Renal pelvis (tissue), 4 donors: ENCODE results near the gene SPATA2L. TPM values are rescaled to one million over a fixed set of nuclear protein-coding genes. Genes with fewer than 3 reads are reported as not detected.
"Not testable (repeated sequence)": the region's sequence is repeated elsewhere in the genome, so short reads cannot be mapped to it uniquely, and the experiment has no call there.

Source experiments
- DNase-seq: peaks from one replicate; pipeline ENCODE4 v3.0.0-alpha.2; 2013
- polyA plus RNA-seq, 3 donors: library from polyadenylated mRNA; unstranded; fragments of 120-200 nt; gene quantifications; one replicate each; pipeline ENCODE4 v1.2.1, GENCODE V29; 2013; ENCODE audit not compliant: insufficient read length in 3 of 3

The SPATA2L gene
- polyA plus RNA-seq, 3 donors: 7.5 to 9.0 (median 9.0) TPM

GRCh38 chr16:89691986-89692569 lies 9.4 kb downstream of the SPATA2L start:
- DNase-seq: no peak

DNA sequence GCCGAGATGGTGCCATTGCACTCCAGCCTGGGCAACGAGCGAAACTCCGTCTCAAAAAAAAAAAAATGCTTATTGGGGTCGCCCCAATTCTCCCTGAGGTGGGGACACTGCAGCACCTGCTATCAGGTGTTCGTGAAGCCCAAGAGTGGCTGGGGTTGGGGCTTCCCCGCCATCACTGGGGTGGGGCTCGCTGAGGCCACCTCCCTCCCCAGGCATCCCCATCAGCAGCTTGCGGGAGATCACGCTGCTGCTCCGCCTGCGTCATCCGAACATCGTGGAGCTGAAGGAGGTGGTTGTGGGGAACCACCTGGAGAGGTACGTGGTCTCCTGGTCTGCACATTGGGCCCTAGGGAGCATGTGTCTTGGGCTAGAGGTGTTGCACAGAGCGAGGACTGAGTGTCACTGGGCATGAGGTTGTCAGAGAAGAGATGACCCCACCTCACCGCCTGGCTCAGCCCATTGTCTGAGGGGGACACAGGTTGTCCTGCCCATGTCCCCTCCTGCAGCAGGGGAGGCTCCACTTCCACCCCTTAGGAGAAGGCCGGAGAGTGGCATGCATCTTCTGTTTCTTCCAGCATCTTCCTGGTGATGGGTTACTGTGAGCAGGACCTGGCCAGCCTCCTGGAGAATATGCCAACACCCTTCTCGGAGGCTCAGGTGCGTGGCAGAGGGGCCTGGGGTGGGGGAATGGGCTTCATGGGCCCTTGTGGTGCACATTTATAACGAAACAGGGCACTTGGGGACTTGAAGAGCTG lies 10.1 kb downstream of the SPATA2L start:
- DNase-seq: no peak

GRCh38 chr16:89690392-89690901 lies 11.1 kb downstream of the SPATA2L start:
- DNase-seq: no peak

- not testable (repeated sequence) for DNase-seq
Measured at GRCh38 chr16:89689621-89690020, 11.9 kb downstream of the SPATA2L start.

DNA sequence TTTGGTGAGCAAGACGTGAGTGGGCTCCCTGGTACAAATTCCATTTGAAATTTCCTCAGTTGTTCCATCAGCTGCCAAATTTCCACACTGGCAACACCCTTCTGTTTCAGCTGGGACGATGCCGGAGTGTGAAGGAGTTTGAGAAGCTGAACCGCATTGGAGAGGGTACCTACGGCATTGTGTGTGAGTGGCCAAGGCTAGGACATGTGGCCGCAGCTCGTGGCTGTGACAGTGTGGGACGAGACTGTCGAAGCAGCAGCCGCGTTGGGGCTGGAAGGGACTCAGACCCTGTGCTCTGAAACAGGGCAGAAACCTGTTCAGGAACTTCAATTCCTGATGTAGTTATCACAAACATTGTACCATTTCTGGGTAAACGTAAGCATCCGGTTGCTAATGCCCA lies 12.4 kb downstream of the SPATA2L start:
- no peak for DNase-seq

DNA sequence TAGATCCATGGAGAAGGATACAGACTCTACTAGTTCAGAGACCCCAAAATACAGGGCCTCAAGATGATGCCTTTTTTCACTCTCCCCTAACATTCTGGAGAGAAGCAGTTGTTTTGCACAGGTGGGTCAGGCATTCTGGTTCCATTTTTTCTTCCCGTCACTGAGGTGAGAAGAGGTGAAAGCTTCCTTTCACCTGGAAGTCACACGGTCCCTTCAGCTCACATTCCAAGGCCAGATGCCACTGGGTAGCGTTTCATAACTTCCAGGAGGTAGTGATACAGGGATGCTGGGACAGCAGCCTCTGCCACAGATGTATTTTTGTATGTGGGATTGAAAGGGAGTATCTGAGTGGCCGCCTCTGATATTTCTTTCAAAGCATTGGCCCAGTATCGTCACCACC lies 13.1 kb downstream of the SPATA2L start:
- no peak for DNase-seq

- DNase-seq: peak; percentile 63
Measured at GRCh38 chr16:89687092-89687940, 14.2 kb downstream of the SPATA2L start.

DNA sequence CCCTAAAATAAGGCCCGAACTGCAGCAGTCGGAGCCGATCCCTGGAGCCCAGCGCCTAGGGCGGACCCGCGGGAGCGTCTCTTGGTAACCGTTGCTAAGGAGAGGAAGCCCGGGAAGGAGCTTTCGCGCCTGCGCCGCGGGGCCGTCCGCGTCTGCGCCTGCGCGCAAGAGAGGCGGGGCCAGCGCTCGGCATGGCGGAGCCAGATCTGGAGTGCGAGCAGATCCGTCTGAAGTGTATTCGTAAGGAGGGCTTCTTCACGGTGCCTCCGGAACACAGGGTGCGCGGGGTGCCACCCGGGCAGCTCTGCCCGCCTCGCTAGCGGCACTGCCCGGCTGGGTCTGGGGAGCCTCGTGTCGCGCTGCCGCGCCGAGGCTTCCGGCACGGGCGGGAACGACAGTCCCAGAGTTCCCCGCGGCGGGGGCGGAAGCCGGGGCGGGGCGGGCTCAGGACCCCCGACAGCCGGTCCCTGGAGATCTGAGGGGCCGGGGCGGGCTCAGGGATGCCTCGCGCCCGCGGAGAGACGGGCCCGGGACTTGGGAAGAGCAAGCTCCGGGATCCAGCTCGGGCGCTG lies 14.9 kb downstream of the SPATA2L start, which contains the start of gene CDK10:
Gene CDK10, plus strand, starts transcription at position 170 of the 572 bp plus-strand sequence. Its CDS starts 22 bp downstream, at position 192.
- peak; percentile 91 for DNase-seq

DNA sequence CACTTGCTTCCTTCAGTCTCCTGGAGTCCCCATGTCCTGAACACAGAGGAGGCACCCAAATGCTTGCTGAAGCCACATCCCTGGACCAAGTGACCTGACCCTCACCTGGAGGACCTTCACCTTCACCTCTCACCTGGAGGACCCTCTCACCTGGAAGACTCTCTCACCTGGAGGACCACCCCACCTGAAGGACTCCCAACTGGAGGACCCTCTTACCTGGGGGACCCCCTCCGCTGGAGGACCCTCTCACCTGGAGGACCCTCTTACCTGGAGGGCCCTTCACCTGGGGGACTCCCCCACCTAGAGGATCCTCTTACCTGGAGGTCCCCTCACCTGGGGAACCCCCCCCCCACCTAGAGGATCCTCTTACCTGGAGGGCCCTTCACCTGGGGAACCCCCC lies 15.6 kb downstream of the SPATA2L start:
- no peak for DNase-seq

- no peak for DNase-seq
Measured at GRCh38 chr16:89678258-89678657, 23.2 kb downstream of the SPATA2L start.

GRCh38 chr16:89672177-89672941 lies 29.1 kb downstream of the SPATA2L start:
- DNase-seq: no peak

- not testable (repeated sequence) for DNase-seq
Measured at GRCh38 chr16:89671565-89671964, 29.9 kb downstream of the SPATA2L start.

- DNase-seq: no peak
Measured at GRCh38 chr16:89670496-89671431, 30.7 kb downstream of the SPATA2L start.

- DNase-seq: no peak
Measured at GRCh38 chr16:89669755-89670154, 31.8 kb downstream of the SPATA2L start.

DNA sequence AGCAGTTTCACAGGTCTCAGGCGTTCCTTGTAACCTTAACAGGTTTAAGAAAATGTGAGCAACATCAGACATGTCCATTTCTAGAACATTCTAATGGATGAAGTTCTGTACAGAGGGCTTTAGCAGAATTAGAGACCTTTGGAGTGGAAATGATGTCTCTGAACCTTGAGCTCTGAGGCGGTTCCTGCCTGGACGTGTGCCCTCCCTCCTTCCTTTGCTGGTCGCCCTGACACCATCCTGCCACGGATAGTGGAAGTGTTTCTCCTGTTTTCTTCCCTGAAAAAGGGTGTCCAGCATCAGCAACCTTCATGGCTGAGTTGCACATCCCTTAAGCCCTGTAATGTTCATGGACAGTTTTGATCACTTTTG lies 32.7 kb downstream of the SPATA2L start:
- no peak for DNase-seq

DNA sequence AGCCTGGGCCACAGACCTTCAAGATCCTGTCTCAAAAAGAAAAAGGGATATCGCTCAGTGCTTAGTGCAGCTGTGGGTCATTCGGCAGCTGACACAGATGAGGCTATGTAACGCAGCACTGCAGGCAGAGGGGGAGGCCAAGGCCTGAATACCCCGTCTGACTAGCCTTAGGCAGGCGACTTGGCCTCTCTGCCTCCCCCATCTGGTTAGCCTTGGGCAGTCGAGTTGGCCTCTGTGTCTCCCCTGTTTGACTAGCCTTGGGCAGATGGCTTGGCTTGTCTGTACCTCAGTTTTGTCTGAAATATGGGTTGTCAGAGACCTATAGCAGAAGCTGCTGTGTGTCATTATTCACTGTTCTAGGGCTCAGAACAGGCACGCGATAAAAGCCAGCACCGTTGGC lies 33.9 kb downstream of the SPATA2L start:
- no peak for DNase-seq

DNA sequence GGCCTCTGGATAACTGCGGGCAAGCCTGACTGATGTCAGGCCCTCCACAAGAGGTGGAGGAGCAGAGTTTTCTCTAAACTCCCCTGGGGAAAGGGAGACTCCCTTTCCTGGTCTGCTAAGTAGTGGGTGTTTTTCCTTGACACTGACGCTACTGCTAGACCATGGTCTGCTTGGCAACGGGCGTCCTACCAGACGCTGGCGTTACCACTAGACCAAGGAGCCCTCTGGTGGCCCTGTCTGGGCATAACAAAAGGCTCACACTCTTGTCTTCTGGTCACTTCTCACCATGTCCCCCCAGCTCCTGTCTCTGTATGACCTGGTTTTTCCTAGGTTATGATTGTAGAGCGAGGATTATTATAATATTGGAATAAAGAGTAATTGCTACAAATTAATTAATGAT lies 34.5 kb downstream of the SPATA2L start:
- DNase-seq: not testable (repeated sequence)

- not testable (repeated sequence) for DNase-seq
Measured at GRCh38 chr16:89664238-89664637, 37.3 kb downstream of the SPATA2L start.

- no peak for DNase-seq
Measured at GRCh38 chr16:89661215-89661614, 40.3 kb downstream of the SPATA2L start.

GRCh38 chr16:89660146-89660545 lies 41.4 kb downstream of the SPATA2L start:
- DNase-seq: no peak
